Measurements from ENCODE around the gene KIF16B. TPM values are rescaled to one million over a fixed set of nuclear protein-coding genes. Genes with fewer than 3 reads are reported as not detected.

The KIF16B gene
- total and polyA plus RNA-seq, 2 donors (not counting 3 experiments of a cell fraction or from before 2014, with no cell fraction given), result 2.9 to 8.8 TPM

DNA sequence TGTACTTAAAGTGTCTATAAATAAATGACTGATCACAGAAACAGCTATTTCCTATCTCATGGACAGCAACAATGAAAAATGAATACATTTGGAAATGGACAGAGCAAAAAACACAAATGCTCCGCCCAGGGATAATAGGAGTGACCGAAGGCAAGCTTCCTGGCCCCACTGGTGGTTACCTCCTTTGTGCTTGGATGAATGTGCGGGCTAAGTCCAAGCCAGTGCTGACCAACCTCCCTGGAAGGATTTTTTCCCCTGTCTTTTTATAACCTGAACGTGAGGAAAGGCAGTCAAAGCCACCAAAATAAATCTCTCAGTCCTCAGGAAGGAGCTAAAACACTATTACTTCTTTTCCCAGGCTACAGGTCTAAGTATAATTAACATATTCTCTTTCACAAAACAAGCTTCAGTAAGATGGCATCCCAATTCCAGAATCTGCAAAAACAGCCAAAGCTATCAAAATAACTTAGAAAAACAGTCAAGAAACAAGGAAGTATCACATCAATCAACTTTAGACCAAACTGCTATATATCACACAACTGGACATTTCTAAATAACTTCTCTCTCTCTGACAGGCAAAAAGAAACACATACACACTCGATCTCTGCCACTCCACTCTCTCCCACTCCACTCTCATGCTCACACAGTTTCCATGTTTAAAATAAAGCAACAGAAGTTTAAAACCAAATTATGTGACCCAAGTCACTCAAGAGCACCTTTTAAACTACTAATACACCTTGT lies 10.0 kb downstream of the KIF16B start:
- Histone ChIP-seq H3K9me3 (replicated peaks; ENCODE audit: control insufficient read depth, insufficient read depth, low read length) (no peaks in the 10 kb centered on the region), H2AFZ (ENCODE audit: low read depth, low read length) (no peak overlapping the region), H3K4me3 (replicated peaks in 1 of 3; ENCODE audit: insufficient read depth in 1 of 3, low read depth in 1 of 3, low read length in 3 of 3) (no peak overlapping the region), H3K4me1 (ENCODE audit: control insufficient read depth, extremely low read depth, insufficient read depth, low read length) (no peaks in the 10 kb centered on the region), H3K79me2 (ENCODE audit: control insufficient read depth, insufficient read depth, low read length) (no peaks in the 10 kb centered on the region), H3K27me3 (ENCODE audit: control insufficient read depth in 2 of 2, insufficient read depth in 2 of 2, low read length in 2 of 2) (no peaks in the 10 kb centered on the region), H3K9ac (replicated peaks; ENCODE audit: extremely low read depth, insufficient read depth, low read length) (no peak overlapping the region), H4K20me1 (replicated peaks; ENCODE audit: control insufficient read depth, extremely low read depth, insufficient read depth, low read length) (no peaks in the 10 kb centered on the region), H3K27ac (ENCODE audit: insufficient read depth, low read depth, low read length) (no peak overlapping the region), H3K4me2 (ENCODE audit: insufficient read depth, low read length) (no peak overlapping the region), H3K36me3 (ENCODE audit: control insufficient read depth in 2 of 2, extremely low read depth in 1 of 2, insufficient read depth in 2 of 2, low read length in 2 of 2) (no peaks in the 10 kb centered on the region), H3K9me1 (replicated peaks; ENCODE audit: control insufficient read depth, extremely low read depth, insufficient read depth, low read length) (no peaks in the 10 kb centered on the region)
- no peak for FAIRE-seq
- intact Hi-C loops (cut with micrococcal nuclease) (no loop called here), dilution Hi-C loops (cut with MboI; ENCODE audit: extremely low pct_ligation_motif_present, low sequenced_read_pairs) (no loop called here)
- ChIA-PET POLR2A (no interaction called here), CTCF (no interaction called here)
- TF ChIP-seq GATA2 (IDR thresholded peaks at IDR 0.05; ENCODE audit: insufficient read depth, insufficient read length, low read depth, low read length) (no peak), FOS (IDR thresholded peaks at IDR 0.05; ENCODE audit: borderline replicate concordance, insufficient read depth, low read length) (no peak)
- TF ChIP-seq, protein P1, sequence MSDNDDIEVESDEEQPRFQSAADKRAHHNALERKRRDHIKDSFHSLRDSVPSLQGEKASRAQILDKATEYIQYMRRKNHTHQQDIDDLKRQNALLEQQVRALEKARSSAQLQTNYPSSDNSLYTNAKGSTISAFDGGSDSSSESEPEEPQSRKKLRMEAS (IDR thresholded peaks at IDR 0.05; ENCODE audit: insufficient read depth, insufficient read length), result no peak
- TF ChIP-seq, protein P2, sequence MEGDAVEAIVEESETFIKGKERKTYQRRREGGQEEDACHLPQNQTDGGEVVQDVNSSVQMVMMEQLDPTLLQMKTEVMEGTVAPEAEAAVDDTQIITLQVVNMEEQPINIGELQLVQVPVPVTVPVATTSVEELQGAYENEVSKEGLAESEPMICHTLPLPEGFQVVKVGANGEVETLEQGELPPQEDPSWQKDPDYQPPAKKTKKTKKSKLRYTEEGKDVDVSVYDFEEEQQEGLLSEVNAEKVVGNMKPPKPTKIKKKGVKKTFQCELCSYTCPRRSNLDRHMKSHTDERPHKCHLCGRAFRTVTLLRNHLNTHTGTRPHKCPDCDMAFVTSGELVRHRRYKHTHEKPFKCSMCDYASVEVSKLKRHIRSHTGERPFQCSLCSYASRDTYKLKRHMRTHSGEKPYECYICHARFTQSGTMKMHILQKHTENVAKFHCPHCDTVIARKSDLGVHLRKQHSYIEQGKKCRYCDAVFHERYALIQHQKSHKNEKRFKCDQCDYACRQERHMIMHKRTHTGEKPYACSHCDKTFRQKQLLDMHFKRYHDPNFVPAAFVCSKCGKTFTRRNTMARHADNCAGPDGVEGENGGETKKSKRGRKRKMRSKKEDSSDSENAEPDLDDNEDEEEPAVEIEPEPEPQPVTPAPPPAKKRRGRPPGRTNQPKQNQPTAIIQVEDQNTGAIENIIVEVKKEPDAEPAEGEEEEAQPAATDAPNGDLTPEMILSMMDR (IDR thresholded peaks at IDR 0.05; ENCODE audit: extremely low read depth in 1 of 2, insufficient read depth in 1 of 2, low read depth in 1 of 2, low read length in 2 of 2), result no peak
- DNase-seq (ENCODE audit: low read depth, low spot score), result no peak
- no TSS peak for BruUV-seq (replicated peaks)

DNA sequence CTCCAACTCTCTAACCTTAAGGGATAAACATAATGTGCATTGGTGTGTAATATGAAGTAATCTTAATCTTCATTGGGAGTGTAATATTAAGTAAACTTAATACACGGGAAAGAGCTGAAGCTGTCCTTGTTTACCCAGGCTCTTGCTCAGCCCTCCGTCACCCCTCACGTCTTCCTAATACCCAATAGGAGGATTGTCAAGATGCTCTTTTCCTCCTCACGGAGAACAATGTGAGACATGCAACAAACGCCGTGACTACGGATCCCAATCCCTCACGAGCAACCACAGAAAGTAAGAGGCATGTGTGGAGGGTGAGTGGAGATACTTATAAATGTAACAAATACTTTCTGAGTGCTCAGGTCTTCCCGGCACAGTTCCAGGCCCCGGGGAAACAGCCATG lies 11.0 kb downstream of the KIF16B start:
- CTCF ChIA-PET, result no interaction called here
- POLR2A ChIA-PET, result no interaction called here
- TF ChIP-seq, protein P1 (IDR thresholded peaks at IDR 0.05; ENCODE audit: insufficient read depth, insufficient read length), result no peak
- TF ChIP-seq MYC (IDR thresholded peaks at IDR 0.05; ENCODE audit: low read depth, low read length), result no peak
- TF ChIP-seq JUN (IDR thresholded peaks at IDR 0.05; ENCODE audit: borderline replicate concordance, insufficient read depth, insufficient read length, low read depth), result no peak
- TF ChIP-seq, protein P2 (IDR thresholded peaks at IDR 0.05; ENCODE audit: extremely low read depth in 1 of 2, insufficient read depth in 1 of 2, low read depth in 1 of 2, low read length in 2 of 2), result no peak
- no peak for TF ChIP-seq FOS (IDR thresholded peaks at IDR 0.05; ENCODE audit: borderline replicate concordance, insufficient read depth, low read length)
- no peak for TF ChIP-seq POLR2AphosphoS5 (IDR thresholded peaks at IDR 0.05; ENCODE audit: insufficient read depth, low read depth, low read length)
- TF ChIP-seq POLR2A (IDR thresholded peaks at IDR 0.05; ENCODE audit: low read depth, low read length), result no peak
- TF ChIP-seq EZH2 (IDR thresholded peaks at IDR 0.05; ENCODE audit: borderline replicate concordance, low read depth, low read length, severe bottlenecking), result no peak
- TF ChIP-seq GATA2 (IDR thresholded peaks at IDR 0.05; ENCODE audit: insufficient read depth, insufficient read length, low read depth, low read length), result no peak
- dilution Hi-C loops (cut with MboI; ENCODE audit: extremely low pct_ligation_motif_present, low sequenced_read_pairs), result no loop called here
- H3K4me2 ChIP-seq (ENCODE audit: insufficient read depth, low read length), result no peak overlapping the region
- no peaks in the 10 kb centered on the region for H3K9me1 ChIP-seq (replicated peaks; ENCODE audit: control insufficient read depth, extremely low read depth, insufficient read depth, low read length)
- no peak overlapping the region for H3K9ac ChIP-seq (replicated peaks; ENCODE audit: extremely low read depth, insufficient read depth, low read length)
- no peaks in the 10 kb centered on the region for H3K27me3 ChIP-seq (ENCODE audit: control insufficient read depth in 2 of 2, insufficient read depth in 2 of 2, low read length in 2 of 2)
- intact Hi-C loops (cut with micrococcal nuclease), result no loop called here
- H3K79me2 ChIP-seq (ENCODE audit: control insufficient read depth, insufficient read depth, low read length), result no peaks in the 10 kb centered on the region
- no peaks in the 10 kb centered on the region for H3K9me3 ChIP-seq (replicated peaks; ENCODE audit: control insufficient read depth, insufficient read depth, low read length)
- BruUV-seq (replicated peaks), result no TSS peak
- H3K4me1 ChIP-seq (ENCODE audit: control insufficient read depth, extremely low read depth, insufficient read depth, low read length), result no peaks in the 10 kb centered on the region
- no peaks in the 10 kb centered on the region for H4K20me1 ChIP-seq (replicated peaks; ENCODE audit: control insufficient read depth, extremely low read depth, insufficient read depth, low read length)
- DNase-seq (ENCODE audit: low read depth, low spot score) (no peak), FAIRE-seq (no peak)
- H2AFZ ChIP-seq (ENCODE audit: low read depth, low read length), result no peak overlapping the region
- H3K27ac ChIP-seq (ENCODE audit: insufficient read depth, low read depth, low read length), result no peak overlapping the region
- H3K36me3 ChIP-seq (ENCODE audit: control insufficient read depth in 2 of 2, extremely low read depth in 1 of 2, insufficient read depth in 2 of 2, low read length in 2 of 2), result no peaks in the 10 kb centered on the region
- H3K4me3 ChIP-seq (replicated peaks in 1 of 3; ENCODE audit: insufficient read depth in 1 of 3, low read depth in 1 of 3, low read length in 3 of 3), result no peak overlapping the region
